Muscle of arm (tissue), 14 donors: ENCODE data around the gene MKNK1. TPM values are rescaled to one million over a fixed set of nuclear protein-coding genes. Genes with fewer than 3 reads are reported as not detected.
"Not testable (repeated sequence)": the region's sequence is repeated elsewhere in the genome, so short reads cannot be mapped to it uniquely, and the experiment has no call there.

Experiments
- DNase-seq: peaks from one replicate; pipeline ENCODE4 v3.0.0-alpha.2; 2013
- long read RNA-seq, 11 donors: transcript quantifications; one replicate each; lab custom pipeline, GENCODE V29; 2026
- polyA plus RNA-seq, 12 donors: library from polyadenylated mRNA; unstranded; fragments of 120-200 nt; gene quantifications; one replicate each; pipeline ENCODE4 v1.2.1, GENCODE V29; 2013; ENCODE audit not compliant: insufficient read length in 12 of 12

Gene MKNK1
- 10 to 100 TPM in 11 of 12 donors, not detected in 1; 15.1 to 44.6 (median 26.3) TPM for polyA plus RNA-seq
- long read RNA-seq, donor 1, partial matches to known transcripts: 0 of 3 reads
- long read RNA-seq, donor 1, other reads (novel, unspliced or antisense): 0 of 3 reads
- long read RNA-seq, donor 2, partial matches to known transcripts: 0 of 2 reads
- long read RNA-seq, donor 2, other reads (novel, unspliced or antisense): 0 of 2 reads
- long read RNA-seq, donor 3, partial matches to known transcripts: 0 of 1 reads
- long read RNA-seq, donor 3, other reads (novel, unspliced or antisense): 0 of 1 reads
- long read RNA-seq, donor 4, partial matches to known transcripts: 0 of 1 reads
- long read RNA-seq, donor 4, other reads (novel, unspliced or antisense): 0 of 1 reads
- long read RNA-seq, donor 5, partial matches to known transcripts: 0 of 1 reads
- long read RNA-seq, donor 5, other reads (novel, unspliced or antisense): 0 of 1 reads
- long read RNA-seq, donor 6, partial matches to known transcripts: 0 of 2 reads
- long read RNA-seq, donor 6, other reads (novel, unspliced or antisense): 0 of 2 reads
- long read RNA-seq, donor 7: 0 reads
- long read RNA-seq, donor 8: 0 reads
- long read RNA-seq, donor 9, partial matches to known transcripts: 0 of 2 reads
- long read RNA-seq, donor 9, other reads (novel, unspliced or antisense): 0 of 2 reads
- long read RNA-seq, donor 10, partial matches to known transcripts: 0 of 1 reads
- long read RNA-seq, donor 10, other reads (novel, unspliced or antisense): 0 of 1 reads
- long read RNA-seq, donor 11, partial matches to known transcripts: 0 of 1 reads
- long read RNA-seq, donor 11, other reads (novel, unspliced or antisense): 0 of 1 reads

- DNase-seq: peak; percentile 98
These were observed at the start of gene MKNK1 for GRCh38 chr1:46603858-46604549. TSS of gene MKNK1 (minus strand) at chr1:46604268. CDS start at chr1:46583327, 20,941 bp downstream.

GRCh38 chr1:46653405-46653958 is 49.4 kb upstream of the MKNK1 start:
- DNase-seq: no peak

GRCh38 chr1:46652321-46653100 is 48.4 kb upstream of the MKNK1 start:
- DNase-seq: no peak

GRCh38 chr1:46651152-46651551 is 47.1 kb upstream of the MKNK1 start:
- not testable (repeated sequence) for DNase-seq

GRCh38 chr1:46650491-46650890 is 46.4 kb upstream of the MKNK1 start:
- DNase-seq: no peak

GRCh38 chr1:46649764-46650163 is 45.7 kb upstream of the MKNK1 start:
- DNase-seq: no peak

GRCh38 chr1:46647611-46648010 is 43.5 kb upstream of the MKNK1 start:
- no peak for DNase-seq

GRCh38 chr1:46646844-46647243 is 42.8 kb upstream of the MKNK1 start:
- no peak for DNase-seq

GRCh38 chr1:46646331-46646730 is 42.3 kb upstream of the MKNK1 start:
- no peak for DNase-seq

- no peak for DNase-seq
These were observed 41.7 kb upstream of the MKNK1 start for GRCh38 chr1:46645815-46646214.

- no peak for DNase-seq
These were observed 39.3 kb upstream of the MKNK1 start for GRCh38 chr1:46643368-46643775.

- no peak for DNase-seq
These were observed 38.1 kb upstream of the MKNK1 start for GRCh38 chr1:46642115-46642680.

GRCh38 chr1:46639547-46639946 is 35.5 kb upstream of the MKNK1 start:
- no peak for DNase-seq

- no peak for DNase-seq
These were observed 34.9 kb upstream of the MKNK1 start for GRCh38 chr1:46638921-46639320.

GRCh38 chr1:46637444-46638083 is 33.5 kb upstream of the MKNK1 start:
- no peak for DNase-seq

GRCh38 chr1:46635205-46635604 is 31.1 kb upstream of the MKNK1 start:
- DNase-seq: no peak

- DNase-seq: no peak
These were observed 26.7 kb upstream of the MKNK1 start for GRCh38 chr1:46630719-46631118.

GRCh38 chr1:46623743-46624644 is 19.9 kb upstream of the MKNK1 start:
- DNase-seq: no peak

GRCh38 chr1:46622344-46622743 is 18.3 kb upstream of the MKNK1 start:
- no peak for DNase-seq
